Hematopoietic multipotent progenitor cell treated with erythropoietin and hydrocortisone succinate and interleukin-3 and kit ligand, for 6 days (in vitro differentiated cells): Measurements from ENCODE around the gene CRISP1.
A peak's percentile ranks its signal among the peaks of the same experiment; 100 is the strongest.
"Not testable (repeated sequence)": the region's sequence is repeated elsewhere in the genome, so short reads cannot be mapped to it uniquely, and the experiment has no call there.

Experiments
- DNase-seq: peaks from one replicate; pipeline ENCODE4 v3.0.0-alpha.2; 2015

CRISP1 gene, protein sequence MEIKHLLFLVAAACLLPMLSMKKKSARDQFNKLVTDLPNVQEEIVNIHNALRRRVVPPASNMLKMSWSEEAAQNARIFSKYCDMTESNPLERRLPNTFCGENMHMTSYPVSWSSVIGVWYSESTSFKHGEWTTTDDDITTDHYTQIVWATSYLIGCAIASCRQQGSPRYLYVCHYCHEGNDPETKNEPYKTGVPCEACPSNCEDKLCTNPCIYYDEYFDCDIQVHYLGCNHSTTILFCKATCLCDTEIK

DNA sequence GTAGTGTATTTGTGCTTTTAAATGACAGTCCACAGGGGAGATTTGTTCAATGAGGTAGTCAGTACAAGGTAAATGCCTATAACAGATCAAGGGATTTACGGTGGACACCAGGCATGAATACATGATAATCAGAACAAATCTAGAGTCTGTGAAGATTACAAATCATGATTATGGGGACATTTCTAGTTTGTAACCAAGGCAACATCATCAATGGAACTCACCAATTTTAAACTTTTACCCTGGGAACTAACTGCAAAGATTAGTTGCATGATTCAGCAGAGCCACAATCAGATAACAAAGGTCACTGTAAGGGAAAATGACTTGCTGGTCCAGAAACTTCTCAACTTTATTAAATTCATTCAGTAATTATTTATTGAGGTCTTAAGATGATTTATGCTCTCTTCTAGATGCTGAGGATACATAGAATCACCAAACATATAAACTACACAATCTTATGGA lies at the start of gene CRISP1:
Gene CRISP1, minus strand, starts transcription at position 51 of the 459 bp plus-strand sequence. CDS start 9,135 bp downstream, outside the sequence.
- DNase-seq: peak; percentile 11

DNA sequence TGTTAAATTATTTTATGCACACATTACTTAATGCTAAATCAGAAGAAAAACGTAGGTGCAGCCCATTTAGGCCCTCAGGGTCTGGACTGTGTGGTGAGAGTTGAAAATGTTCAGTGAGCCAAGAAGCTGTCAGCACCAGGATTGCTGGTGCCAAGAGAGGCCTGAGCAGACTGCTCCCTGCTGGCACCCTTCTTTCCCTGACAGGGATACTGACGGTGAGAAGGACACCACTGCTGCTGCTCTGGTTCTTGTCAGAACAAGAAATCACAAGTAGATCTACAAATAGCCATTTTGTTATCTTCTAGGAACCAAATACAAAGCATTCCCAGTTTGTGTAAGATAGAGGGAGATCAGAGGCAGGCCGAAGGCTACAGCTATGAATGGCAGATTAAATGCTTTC lies 48.7 kb upstream of the CRISP1 start:
- no peak for DNase-seq

DNA sequence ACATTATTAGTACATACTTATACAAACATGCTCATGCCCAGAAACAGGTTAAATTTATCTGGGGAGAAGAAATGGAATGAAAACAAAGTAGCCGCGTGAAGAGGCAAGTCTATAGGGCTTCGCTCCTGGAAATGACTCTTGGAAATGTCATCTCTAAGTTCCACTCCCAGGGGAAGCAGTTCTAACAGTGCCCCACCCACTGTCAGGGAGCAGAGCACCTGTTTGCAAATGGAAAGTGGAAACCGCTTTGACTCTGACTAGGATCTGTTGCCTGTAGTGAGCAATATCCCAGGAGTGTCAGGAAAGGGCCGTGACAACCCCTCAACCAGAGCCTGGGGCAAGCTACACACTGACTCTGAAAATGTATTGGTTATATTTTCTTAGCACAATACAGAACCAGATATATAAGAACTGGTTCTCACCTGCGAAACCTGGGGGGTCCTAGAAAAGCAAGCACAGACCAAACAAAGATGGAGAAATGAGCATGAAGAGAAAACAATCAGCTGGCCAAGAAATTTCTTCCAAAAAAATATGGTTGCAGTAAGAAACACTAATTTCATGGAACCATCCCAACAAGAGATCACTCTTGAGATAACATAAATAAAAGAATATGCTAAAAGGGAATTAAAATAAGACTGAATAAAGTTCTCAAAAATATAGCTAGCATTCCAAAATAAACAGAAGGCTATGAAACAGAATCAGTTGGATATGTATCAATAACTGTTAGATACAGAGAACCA lies 47.5 kb upstream of the CRISP1 start:
- DNase-seq: no peak

DNA sequence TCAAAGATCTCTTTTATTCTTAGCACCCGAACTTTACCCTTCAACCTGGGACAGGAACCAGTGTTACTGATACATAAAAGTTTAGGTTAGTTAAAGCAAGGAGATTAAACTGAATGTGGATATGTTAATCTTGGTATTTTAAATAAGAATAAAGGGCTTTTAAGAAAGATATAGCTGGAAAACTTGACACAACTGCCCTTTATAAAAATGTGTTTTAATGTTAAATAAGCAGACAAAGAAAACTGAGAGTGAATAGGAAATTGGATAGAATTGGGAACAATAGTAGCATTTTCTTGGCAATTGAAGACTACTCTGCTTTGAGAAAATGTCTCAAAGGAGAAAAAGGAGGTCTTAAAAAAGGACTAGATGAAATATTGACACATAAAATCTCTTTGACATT lies 45.9 kb upstream of the CRISP1 start:
- no peak for DNase-seq

DNA sequence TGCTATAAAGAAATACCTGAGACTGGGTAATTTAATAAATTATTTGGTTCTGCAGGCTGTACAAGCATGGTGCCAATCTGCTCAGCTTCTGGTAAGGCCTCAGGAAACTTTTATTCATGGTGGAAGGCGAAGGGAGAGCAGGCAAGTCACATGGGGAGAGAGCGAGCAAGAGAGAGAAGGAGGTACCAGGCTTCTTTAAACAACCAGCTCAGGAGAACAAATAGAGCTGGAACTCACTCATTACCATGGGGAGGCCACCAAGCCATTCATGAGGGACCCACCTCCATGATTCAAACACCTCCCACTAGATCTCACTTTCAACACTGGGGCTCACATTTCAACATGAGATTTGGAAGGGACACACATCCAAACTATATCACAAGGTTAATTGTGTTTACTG lies 44.9 kb upstream of the CRISP1 start:
- DNase-seq: no peak

DNA sequence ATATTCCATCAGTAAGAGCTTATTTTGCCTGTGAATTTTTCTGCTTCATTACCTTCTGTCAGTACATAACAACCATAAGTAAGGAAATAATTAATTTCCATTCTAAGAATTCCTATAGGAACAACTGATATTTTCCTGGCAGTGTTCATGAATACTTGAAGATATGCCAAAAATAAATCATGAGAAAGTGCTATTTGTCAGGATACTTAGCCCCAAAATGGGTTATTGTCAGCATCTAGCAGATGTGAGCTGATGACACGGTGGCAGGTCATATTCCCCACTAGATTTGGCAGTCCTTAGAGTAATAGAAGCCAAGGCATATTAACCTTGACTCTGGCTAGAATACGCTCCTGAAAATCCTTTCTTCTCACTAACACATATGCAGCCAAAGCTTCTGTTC lies 43.2 kb upstream of the CRISP1 start:
- DNase-seq: no peak

DNA sequence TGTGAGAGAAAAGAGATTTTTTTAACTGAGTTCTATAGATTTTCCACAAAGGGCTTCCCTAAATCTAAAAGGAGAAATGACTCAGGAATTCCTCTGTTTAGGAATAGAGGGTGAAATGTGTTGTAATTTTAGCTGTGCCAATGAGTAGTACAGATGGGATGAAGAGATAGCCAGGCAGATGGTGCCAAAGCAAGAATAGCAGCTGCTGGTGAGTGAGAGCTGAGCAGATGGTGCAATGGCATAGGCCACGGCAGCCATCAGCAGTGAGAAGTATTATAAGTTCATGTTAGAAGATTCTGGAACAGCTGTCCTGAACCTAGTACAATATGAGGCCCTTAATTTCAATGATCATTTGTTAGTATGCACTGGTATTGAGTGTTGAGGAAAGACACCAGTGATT lies 40.2 kb upstream of the CRISP1 start:
- DNase-seq: no peak

DNA sequence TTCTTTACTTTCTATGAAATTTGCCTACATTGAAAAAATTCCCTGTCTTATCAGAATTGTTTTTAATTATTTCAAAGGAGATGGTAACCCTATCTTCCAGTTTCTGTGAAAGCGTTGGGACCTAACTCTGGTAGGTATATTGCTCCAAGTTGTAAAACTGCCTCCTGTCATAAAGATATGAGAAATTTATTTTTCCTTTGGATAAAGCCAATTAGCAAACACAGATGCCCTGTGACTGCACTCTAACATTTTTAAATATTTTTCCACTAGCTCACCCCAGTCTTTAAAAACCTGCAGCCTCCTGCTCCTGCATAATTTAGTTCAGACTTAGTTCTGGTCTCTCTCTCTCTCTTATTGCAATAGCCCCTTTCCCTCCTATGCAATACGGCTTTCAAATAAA lies 39.0 kb upstream of the CRISP1 start:
- no peak for DNase-seq

DNA sequence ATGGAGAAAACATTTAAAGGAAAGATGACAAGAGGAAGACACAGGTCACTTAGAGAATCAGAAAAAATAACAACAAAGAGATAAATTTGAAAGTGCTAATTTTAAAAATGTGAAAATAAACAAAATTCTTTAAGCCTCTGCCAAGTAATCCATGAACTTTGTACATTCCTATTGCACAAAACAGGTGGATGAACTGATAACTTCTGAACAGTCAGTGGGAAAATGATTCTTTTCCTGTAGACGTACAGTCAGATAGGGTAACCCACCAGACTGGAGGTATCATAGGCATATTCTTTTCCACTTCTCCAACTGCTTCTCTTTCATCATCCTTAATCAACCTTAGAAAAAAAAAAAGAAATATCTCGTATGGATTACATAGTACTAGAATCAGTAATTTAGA lies 36.5 kb upstream of the CRISP1 start:
- no peak for DNase-seq

DNA sequence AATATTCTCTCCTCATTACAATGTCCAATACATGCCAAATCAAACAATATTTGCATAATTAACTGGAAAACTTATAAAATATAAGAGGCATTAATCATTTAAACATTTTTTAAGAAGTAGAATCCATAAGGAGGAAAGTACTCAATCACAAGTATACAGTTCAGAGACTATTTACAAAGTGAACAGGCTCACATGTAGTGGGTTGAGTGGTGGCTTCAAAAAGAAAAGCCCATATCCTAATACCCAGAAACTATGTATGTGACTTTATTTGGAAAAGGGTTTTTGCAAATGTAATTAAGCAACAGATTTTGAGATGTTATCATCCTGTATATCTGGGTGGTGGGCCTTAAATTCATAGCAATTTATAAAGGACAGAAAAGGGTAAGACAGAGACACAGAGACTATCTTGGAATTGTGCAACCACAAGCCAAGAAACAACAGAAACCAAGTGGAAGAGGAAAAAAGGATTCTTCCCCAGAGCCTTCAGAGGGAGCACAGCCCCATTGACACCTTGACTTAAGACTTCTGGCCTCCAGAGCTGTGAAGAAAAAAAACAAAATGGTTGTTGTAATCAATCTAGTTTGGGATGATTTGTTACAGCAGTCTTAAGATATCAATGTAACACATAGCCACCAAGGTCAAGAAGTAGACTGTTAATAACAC lies 32.7 kb upstream of the CRISP1 start:
- no peak for DNase-seq

DNA sequence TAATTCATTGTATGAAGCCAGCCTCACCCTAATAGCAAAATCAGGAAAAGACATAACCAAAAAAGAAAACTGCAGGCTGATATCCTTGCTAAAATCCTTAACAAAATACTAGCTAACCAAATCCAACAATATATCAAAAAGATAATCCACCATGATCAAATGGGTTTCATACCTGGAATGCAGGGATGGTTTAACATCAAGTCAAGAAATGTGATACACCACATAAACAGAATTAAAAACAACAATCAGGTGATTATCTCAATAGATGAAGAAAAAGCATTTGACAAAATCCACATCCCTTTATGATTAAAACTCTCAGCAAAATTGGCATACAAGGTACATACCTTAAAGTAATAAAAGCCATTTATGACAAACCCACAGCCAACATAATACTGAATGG lies 29.2 kb upstream of the CRISP1 start:
- not testable (repeated sequence) for DNase-seq

DNA sequence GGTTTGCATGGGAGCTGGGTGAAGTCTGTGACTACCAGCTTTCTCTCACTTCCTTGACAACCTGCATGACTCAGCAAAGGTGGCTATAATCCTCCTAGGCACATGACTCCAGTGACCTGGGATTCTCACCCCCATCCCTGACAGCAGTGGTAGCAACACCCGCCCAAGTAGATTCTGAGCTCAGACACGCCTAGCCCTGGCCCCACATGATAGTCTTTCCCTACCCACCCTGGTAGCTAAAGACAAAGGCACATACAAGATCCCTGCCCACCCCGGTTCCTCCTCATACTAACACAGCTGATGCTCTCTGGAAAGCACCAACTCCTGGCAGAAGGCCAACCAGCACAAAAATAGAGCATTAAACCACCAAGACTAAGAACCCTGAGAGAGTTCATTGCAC lies 25.9 kb upstream of the CRISP1 start:
- peak; percentile 32 for DNase-seq

DNA sequence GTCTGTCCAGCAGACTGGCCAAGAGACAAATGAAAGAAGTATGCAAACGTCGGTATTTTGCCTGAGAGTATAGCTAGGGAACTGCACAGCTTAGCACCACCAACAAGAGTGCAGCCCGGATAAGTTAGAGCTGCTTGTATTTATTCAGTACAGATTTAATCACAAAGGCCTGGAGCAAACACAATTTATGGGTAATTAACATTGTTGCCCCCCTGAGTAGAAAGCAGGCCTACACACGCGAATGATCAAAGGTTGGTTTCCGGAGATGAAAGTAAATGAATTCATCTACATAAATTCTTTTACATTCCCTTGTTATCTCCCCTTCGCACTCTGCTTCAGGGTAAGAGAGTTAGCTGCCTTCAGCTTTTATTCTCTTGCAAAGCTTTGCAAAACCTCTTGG lies 24.7 kb upstream of the CRISP1 start:
- DNase-seq: no peak

DNA sequence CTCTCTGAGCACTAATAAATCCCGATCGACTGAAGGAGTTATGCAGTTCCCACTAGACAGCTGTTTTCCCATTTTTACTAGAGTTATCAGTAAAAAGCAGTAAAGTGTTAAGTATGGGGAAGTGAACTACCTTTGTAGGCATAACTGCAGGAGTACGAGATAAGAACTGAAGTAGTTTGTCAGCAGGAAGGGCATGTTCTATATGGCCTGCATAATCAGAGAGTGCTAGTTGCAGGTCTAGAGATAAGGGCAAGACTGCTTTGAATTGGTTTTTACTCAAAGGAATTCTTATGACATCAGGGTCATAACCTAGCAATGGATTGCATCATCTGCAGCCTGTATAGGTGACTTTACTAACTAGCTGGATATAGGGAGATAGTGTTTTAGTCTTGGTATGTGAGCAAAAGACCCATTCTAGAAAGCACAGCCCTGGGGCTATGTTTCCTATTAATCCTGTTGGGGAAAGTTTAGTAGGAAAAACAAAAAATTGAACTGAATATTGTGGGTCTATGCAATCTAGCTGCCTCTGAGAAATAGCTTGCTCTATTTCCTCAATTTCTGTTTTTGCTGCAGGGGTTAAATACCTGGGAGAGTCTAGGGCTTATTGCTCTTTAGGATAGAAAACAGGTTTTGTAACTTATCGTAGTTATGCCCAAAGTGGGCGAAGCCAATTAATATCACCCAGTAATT lies 22.6 kb upstream of the CRISP1 start:
- peak; percentile 37 for DNase-seq

DNA sequence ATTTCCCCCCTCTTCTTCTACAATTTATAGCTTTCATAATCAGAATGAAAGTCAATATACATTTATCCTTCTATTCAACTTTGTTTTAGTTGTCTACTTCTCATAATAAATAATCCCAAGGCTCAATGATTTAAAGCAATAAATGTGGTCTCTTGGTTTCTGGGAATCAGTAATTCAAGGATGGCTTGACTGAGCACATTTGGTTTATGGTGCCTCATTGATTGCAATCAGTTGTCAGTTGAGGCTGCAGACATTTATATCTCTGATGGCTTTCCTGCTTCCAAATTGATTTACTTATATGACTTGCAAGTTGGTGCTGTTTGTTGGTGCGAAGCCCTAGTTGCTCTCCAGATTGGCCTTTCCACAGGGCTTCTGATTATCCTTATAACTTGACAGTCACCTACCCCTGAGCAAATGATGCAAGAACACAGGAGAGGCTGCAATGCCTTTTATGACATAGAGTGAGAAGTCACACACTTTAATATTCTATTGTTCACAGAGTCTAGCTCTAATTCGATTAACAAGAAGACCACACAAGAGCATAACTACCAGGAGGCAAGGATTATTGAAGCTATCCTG lies 2.7 kb upstream of the CRISP1 start:
- no peak for DNase-seq

DNA sequence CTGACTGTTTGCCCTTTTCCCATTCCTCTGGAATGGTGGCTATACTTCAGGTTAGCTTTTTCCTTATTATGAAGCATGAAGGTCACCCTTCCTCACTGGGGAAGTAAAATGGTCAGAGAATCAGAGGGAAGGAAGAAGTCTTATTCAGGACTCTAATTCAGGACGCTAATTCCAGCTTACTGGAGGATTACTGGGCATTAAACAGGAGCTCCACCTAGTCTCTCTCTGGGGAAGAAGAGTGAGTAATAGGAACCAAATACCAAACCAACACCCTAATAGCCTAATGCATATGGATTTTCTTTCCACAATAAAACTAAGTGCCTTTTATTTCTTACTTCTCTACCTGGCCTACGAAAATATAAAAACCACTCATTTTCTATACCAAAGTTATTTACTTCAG lies 10.1 kb downstream of the CRISP1 start:
- DNase-seq: no peak

DNA sequence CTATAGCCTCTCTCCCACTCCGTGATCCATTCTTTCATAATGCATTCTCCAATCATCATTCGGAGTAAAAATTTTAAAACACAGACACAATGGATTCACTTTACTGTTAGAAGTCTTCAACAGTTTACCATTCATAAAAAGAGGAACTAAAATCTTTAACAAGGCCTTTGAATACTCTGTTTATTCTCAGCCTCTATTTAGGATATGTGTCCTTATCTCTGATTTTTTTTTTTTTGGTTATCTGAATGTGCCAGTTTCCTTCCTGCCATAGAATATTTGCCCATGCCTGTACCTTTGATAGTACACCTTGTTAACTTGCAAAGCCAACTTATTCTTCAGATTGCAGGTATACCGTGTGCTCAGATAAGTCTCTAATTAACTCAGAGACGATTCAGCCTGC lies 11.1 kb downstream of the CRISP1 start:
- peak; percentile 28 for DNase-seq

DNA sequence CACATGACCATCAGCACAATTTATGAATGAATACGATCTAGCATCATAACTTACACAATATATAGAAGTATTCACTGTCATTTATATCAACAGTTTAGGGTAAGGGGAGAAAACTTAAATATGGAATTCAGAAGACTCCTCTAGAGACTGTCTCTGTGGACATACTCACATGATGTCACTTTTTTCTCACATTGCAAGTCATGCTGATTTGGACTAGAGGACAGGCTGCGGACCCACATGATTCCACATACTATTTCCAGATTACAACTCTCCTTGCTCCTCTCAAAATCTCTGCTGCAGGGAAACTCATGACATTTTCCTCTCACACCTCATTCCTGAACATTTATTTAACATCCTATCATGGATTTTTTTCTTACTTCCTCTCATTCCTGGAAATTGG lies 13.4 kb downstream of the CRISP1 start:
- DNase-seq: no peak

DNA sequence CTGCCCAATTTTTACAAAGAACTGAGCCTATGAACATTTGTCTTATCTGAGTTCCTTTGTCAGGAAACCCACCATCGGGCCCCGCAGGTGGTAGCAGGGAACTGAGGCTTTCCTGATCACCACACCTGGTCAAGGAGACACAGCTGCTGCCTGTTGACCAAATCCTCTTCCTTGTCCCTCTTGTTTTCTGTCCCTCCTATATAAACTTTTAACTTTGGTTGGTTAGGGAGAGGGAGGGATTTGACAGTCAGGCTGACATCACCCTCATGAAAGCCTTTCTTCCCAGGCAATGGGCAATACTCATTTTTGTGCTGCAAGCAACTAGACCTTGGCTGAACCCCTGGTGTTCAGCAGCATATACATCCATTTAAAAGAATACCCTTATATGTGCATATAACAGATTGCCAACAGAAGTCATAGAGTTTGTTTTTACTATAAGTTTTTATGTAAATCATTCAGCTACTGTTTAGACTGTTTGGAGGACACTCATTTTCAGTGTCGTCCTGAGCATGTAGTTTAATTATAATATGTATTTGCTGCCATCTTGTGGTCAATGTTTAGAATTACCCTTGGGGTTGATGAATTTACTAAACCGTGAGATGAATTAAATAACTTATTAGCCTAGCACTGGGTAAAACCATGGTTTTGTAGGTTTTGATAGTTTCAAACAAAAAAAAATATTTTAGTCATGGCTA lies 17.0 kb downstream of the CRISP1 start:
- DNase-seq: peak; percentile 95

DNA sequence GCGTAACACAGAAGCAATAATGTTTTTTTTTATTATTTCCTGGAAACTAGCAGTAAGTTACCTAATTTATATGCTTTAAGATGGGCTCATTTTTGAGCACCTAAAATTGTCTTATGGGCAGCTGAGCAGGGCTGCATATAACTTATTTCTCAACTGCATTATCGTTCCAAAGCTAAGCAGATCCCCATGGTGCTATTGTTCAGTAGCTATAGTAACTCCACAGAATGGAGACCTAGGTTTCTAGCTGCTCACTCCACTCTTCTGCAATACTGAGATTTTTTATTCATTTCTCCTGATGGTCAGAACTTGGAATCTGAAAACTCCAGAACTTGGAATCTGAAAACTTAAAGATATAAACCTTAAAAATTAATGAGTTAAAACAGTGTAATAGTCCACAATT lies 18.7 kb downstream of the CRISP1 start:
- DNase-seq: no peak

DNA sequence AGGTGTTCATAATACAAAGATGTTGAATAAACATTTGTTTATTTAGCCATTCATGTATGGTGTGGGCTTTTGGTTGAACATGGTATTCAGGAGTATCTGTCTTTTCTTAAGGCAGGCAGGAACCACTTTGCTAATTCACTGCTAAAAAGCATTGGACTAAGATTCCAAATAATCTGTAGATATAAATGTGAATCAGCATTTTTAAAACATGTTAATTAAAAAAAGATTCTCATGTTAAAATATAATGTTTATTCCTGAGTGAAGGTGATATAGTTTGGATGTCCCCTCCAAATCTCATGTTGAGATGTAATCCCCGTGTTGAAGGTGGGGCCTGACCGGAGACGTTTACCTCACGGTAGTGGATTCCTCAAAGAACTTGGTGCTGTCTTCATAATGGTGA lies 19.3 kb downstream of the CRISP1 start:
- no peak for DNase-seq

DNA sequence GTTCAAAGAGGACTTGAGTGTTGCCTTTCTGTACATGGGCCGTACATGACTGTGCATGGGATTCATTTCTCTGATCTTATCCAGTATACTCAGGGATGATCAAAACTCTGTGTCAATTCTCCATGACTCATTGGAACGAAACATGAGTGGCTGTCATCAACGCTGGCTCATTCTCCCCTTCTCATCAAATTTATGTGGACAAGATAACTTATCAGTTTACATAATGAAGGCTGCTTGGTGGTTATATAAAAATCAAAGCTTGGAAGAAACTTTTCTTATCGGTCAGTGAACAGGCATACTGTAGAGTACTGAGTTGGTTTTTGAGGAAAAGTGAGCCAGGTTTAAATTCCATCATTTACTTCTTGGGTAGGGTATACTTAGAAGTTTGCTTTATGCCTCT lies 24.9 kb downstream of the CRISP1 start:
- DNase-seq: peak; percentile 22

DNA sequence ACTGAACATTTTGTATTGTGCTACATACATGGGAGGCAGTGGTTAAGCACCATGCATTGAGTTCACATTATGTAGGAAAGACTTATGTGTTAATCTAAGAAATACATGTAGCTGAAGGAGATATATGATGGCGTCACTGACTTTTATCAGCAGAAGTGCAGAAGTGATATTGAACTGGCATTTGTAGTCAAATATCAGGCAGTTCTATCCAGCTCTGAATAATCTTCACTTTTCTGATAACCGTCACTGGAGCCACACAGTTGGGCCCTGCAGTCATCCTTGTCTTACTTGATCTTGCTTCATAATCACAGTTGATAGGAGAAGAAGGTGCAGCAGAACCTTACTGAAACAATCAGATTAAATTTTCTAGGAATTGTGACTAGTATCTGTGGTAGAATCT lies 26.4 kb downstream of the CRISP1 start:
- DNase-seq: peak; percentile 55
